IPS-15b (cell line): Measurements from ENCODE around the gene ANKRD33B.
A peak's percentile ranks its signal among the peaks of the same experiment; 100 is the strongest.
"Not testable (repeated sequence)": the region's sequence is repeated elsewhere in the genome, so short reads cannot be mapped to it uniquely, and the experiment has no call there.

Source experiments
- H3K27me3 ChIP-seq: one replicate; pipeline ENCODE4 v1.6.1; 2013; ENCODE audit warnings: low read length; ENCODE audit not compliant: control insufficient read depth, insufficient read depth
- H3K36me3 ChIP-seq: one replicate; pipeline ENCODE4 v1.6.1; 2013; ENCODE audit warnings: low read length; ENCODE audit not compliant: control insufficient read depth, insufficient read depth
- H3K4me1 ChIP-seq: one replicate; pipeline ENCODE4 v1.6.1; 2013; ENCODE audit warnings: mild to moderate bottlenecking, low read length; ENCODE audit not compliant: control insufficient read depth, insufficient read depth
- H3K4me3 ChIP-seq: one replicate; pipeline ENCODE4 v1.5.1; 2013; ENCODE audit warnings: low read depth, low read length
- H3K9ac ChIP-seq: one replicate; pipeline ENCODE4 v1.6.1; 2013; ENCODE audit warnings: low read depth, mild to moderate bottlenecking, low read length
- H3K9me3 ChIP-seq: one replicate; pipeline ENCODE4 v1.6.1; 2013; ENCODE audit warnings: mild to moderate bottlenecking, low read length; ENCODE audit not compliant: control insufficient read depth, insufficient read depth

Gene ANKRD33B

DNA sequence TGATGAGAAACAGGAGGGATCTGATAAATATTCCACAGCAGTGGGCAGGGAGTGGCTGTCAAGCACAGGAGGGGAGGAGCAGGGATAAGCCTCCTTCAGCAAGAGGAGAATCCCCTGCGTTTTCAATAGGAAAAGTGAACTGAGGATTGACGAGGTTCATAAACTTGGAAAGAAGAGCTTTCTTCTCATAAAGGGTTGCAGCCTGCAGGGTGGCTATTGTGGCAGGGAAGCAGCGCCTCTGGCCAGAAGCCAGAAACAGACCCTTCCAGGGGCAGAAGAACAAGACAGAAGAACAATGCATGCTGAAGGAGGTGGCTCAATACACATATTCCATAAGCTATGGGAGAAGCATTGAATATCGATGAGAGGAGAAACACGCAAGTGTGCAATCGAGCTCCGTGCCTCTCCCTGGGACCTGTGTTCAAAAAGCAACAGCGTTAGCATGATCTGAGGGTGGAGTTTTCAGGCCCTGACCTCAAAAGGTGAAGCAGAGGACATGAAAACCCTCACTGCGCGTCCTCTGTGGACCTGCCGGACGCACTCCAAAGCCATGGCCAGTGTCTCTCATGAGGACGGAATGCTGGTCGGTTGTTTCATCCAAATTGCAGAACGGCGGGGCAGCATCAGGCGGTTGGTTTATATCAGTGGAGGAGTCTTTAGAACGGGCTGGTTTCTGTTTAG is 67.6 kb downstream of the ANKRD33B start:
- Histone ChIP-seq H3K9ac (no peak overlapping the region), H3K27me3 (no peaks in the 10 kb centered on the region), H3K9me3 (no peaks in the 10 kb centered on the region), H3K4me1 (peaks cover 7% of the 10 kb centered on the region), H3K4me3 (no peak overlapping the region), H3K36me3 (no peaks in the 10 kb centered on the region)

GRCh38 chr5:10632110-10632761 is 68.4 kb downstream of the ANKRD33B start:
- no peaks in the 10 kb centered on the region for H3K9me3 ChIP-seq
- H3K27me3 ChIP-seq: no peaks in the 10 kb centered on the region
- H3K36me3 ChIP-seq: no peaks in the 10 kb centered on the region
- H3K4me3 ChIP-seq: no peak overlapping the region
- no peak overlapping the region for H3K9ac ChIP-seq
- H3K4me1 ChIP-seq: peaks cover 15% of the 10 kb centered on the region

DNA sequence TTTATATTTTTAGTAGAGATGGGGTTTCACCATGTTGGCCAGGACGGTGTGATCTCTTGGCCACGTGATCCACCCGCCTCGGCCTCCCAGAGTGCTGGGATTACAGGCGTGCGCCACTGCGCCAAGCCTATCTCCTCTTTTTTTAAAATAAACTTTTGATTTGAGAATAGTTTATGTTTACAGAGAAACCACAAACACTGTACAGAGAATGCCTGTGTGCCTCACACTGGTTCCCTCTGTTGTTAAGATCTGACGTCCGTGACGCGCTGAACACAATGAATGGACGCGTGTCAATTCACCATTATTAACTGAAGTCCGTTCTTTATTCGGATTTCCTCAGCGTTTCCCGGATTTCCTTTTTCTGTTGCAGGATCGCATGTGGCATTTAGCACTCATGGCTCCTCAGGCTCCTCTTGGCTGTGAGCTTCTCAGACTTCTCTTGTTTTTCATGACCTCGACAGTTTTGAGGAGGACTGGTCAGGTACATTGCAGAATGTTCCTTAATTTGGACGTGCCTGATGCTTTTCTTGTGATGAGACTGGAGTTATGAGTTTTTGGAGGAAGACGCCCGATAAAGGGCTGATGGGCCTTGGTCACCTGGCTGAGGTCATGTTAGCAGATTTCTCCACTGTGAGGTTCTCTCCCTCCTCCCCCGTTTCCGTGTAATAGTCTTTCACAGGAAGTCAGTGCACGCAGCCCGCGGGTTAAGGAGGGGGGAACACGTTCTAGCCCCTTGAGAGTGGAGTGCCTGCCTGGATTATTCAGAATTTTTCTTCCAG is 69.6 kb downstream of the ANKRD33B start:
- no peaks in the 10 kb centered on the region for H3K36me3 ChIP-seq
- H3K9me3 ChIP-seq: no peaks in the 10 kb centered on the region
- peaks cover 22% of the 10 kb centered on the region for H3K4me1 ChIP-seq
- no peak overlapping the region for H3K9ac ChIP-seq
- H3K4me3 ChIP-seq: no peak overlapping the region
- H3K27me3 ChIP-seq: no peaks in the 10 kb centered on the region

- no peak overlapping the region for H3K9ac ChIP-seq
- H3K4me1 ChIP-seq: peaks cover 22% of the 10 kb centered on the region
- H3K36me3 ChIP-seq: no peaks in the 10 kb centered on the region
- no peaks in the 10 kb centered on the region for H3K9me3 ChIP-seq
- no peaks in the 10 kb centered on the region for H3K27me3 ChIP-seq
- no peak overlapping the region for H3K4me3 ChIP-seq
These were observed 70.2 kb downstream of the ANKRD33B start for GRCh38 chr5:10634050-10634449.

GRCh38 chr5:10634562-10634961 is 70.7 kb downstream of the ANKRD33B start:
- H3K4me1 ChIP-seq: peaks cover 22% of the 10 kb centered on the region
- H3K9ac ChIP-seq: no peak overlapping the region
- H3K27me3 ChIP-seq: no peaks in the 10 kb centered on the region
- no peak overlapping the region for H3K4me3 ChIP-seq
- H3K9me3 ChIP-seq: no peaks in the 10 kb centered on the region
- H3K36me3 ChIP-seq: no peaks in the 10 kb centered on the region

GRCh38 chr5:10635257-10635866 is 71.5 kb downstream of the ANKRD33B start:
- Histone ChIP-seq H3K9me3 (no peaks in the 10 kb centered on the region), H3K36me3 (no peaks in the 10 kb centered on the region), H3K9ac (no peak overlapping the region), H3K4me3 (no peak overlapping the region), H3K27me3 (no peaks in the 10 kb centered on the region), H3K4me1 (peaks cover 22% of the 10 kb centered on the region)

DNA sequence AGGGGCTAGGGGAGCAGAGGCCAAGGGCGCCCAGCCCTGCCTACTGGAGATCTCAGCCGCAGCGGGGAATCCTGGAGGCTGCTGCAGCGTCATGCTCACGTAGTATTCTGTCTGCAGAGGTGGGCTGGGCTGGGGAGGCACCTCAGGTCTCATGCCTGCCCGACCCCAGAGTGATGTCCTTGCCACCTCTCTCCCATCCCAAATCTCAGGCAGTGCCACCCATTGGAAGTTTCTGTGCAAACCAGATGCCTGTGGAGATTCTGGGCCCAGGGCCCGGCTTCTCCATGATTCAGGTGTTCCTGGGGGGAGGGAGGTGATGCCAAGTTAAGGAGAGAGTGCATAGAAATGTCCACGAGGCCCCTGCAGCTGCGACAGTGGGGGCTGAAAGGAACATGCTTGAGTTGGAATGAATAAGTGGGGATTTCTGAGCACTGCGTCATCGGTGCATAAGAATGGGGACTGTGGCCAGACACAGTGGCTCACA is 72.0 kb downstream of the ANKRD33B start:
- H3K4me1 ChIP-seq: peaks cover 22% of the 10 kb centered on the region
- no peaks in the 10 kb centered on the region for H3K36me3 ChIP-seq
- H3K9ac ChIP-seq: no peak overlapping the region
- no peaks in the 10 kb centered on the region for H3K27me3 ChIP-seq
- H3K9me3 ChIP-seq: no peaks in the 10 kb centered on the region
- H3K4me3 ChIP-seq: no peak overlapping the region

GRCh38 chr5:10636363-10637142 is 72.7 kb downstream of the ANKRD33B start:
- Histone ChIP-seq H3K4me1 (peaks cover 22% of the 10 kb centered on the region), H3K27me3 (no peaks in the 10 kb centered on the region), H3K9me3 (no peaks in the 10 kb centered on the region), H3K4me3 (peak overlapping the region; percentile 43), H3K9ac (no peak overlapping the region), H3K36me3 (no peaks in the 10 kb centered on the region)

- no peaks in the 10 kb centered on the region for H3K9me3 ChIP-seq
- no peak overlapping the region for H3K9ac ChIP-seq
- H3K27me3 ChIP-seq: no peaks in the 10 kb centered on the region
- H3K4me1 ChIP-seq: peaks cover 22% of the 10 kb centered on the region
- H3K4me3 ChIP-seq: peak overlapping the region; percentile 43
- no peaks in the 10 kb centered on the region for H3K36me3 ChIP-seq
These were observed 74.1 kb downstream of the ANKRD33B start for GRCh38 chr5:10637944-10638343.

- H3K9ac ChIP-seq, H3K4me3 ChIP-seq, H3K36me3 ChIP-seq, H3K9me3 ChIP-seq, H3K27me3 ChIP-seq: not testable (repeated sequence)
- peaks cover 22% of the 10 kb centered on the region for H3K4me1 ChIP-seq
These were observed 74.9 kb downstream of the ANKRD33B start for GRCh38 chr5:10638723-10639122.

DNA sequence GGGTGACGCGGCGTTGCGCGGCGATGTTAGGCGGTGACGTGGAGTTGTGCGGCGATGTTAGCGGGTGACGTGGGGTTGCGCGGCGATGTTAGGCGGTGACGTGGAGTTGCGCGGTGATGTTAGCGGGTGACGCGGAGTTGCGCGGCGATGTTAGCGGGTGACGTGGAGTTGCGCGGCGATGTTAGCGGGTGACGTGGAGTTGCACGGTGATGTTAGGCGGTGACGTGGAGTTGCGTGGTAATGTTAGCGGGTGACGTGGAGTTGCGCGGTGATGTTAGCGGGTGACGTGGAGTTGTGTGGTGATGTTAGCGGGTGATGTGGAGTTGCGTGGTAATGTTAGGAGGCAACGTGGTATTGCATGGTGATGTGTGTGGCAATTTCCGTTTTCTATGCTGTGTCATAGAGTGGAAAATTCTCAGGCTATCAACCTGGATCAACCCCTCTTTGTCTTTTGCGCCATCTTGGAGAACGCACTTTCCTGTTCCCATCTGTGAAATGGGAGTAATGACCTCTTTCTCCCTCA is 76.0 kb downstream of the ANKRD33B start:
- peaks cover 22% of the 10 kb centered on the region for H3K4me1 ChIP-seq
- no peaks in the 10 kb centered on the region for H3K9me3 ChIP-seq
- no peaks in the 10 kb centered on the region for H3K36me3 ChIP-seq
- no peak overlapping the region for H3K4me3 ChIP-seq
- H3K9ac ChIP-seq: no peak overlapping the region
- H3K27me3 ChIP-seq: no peaks in the 10 kb centered on the region
